ENCODE measurements around the gene NBEA. TPM values are rescaled to one million over a fixed set of nuclear protein-coding genes. Genes with fewer than 3 reads are reported as not detected.

NBEA gene
- total and polyA plus RNA-seq, 8 donors: 1.6 to 36.0 (median 7.7) TPM

GRCh38 chr13:35694549-35695447 is 752.7 kb downstream of the NBEA start:
- DNase-seq: no peak
- Histone ChIP-seq H3K27me3 (no peaks in the 10 kb centered on the region), H3K9me3 (no peaks in the 10 kb centered on the region), H3K36me3 (no peaks in the 10 kb centered on the region), H3K4me1 (peaks cover 0 to 10% (median 4%) of the 10 kb centered on the region in 4 donors), H3K4me3 (no peak overlapping the region), H3K27ac (no peak overlapping the region)
- no peak for TF ChIP-seq POLR2AphosphoS5 (IDR thresholded peaks at IDR 0.05)
- no peak for TF ChIP-seq POLR2A (IDR thresholded peaks at IDR 0.05)
- TF ChIP-seq EP300 (IDR thresholded peaks at IDR 0.05): no peak
- TF ChIP-seq CTCF (IDR thresholded peaks at IDR 0.05): no peak
- 72 to 86% (median 79%) methylated on average over 21 to 26 of the region's 26 CpGs for WGBS, 5 donors
- intact Hi-C loops (cut with DNase I; ENCODE audit: low total_unique reads): no loop called here

GRCh38 chr13:35695448-35695770 is 753.3 kb downstream of the NBEA start:
- H3K4me1 ChIP-seq: peaks cover 0 to 16% (median 7%) of the 10 kb centered on the region in 4 donors
- H3K4me3 ChIP-seq: no peak overlapping the region
- no peaks in the 10 kb centered on the region for H3K27me3 ChIP-seq
- no peak overlapping the region for H3K27ac ChIP-seq
- no peak for DNase-seq
- H3K36me3 ChIP-seq: no peaks in the 10 kb centered on the region
- H3K9me3 ChIP-seq: no peaks in the 10 kb centered on the region
- TF ChIP-seq POLR2A (IDR thresholded peaks at IDR 0.05): no peak
- no peak for TF ChIP-seq CTCF (IDR thresholded peaks at IDR 0.05)
- TF ChIP-seq POLR2AphosphoS5 (IDR thresholded peaks at IDR 0.05): no peak
- no peak for TF ChIP-seq EP300 (IDR thresholded peaks at IDR 0.05)
- WGBS, 5 donors: 75 to 83% (median 79%) methylated on average over 6 to 15 of the region's 15 CpGs
- intact Hi-C loops (cut with DNase I; ENCODE audit: low total_unique reads): no loop called here

- TF ChIP-seq CTCF (IDR thresholded peaks at IDR 0.05): no peak
- no peak for TF ChIP-seq POLR2AphosphoS5 (IDR thresholded peaks at IDR 0.05)
- TF ChIP-seq EP300 (IDR thresholded peaks at IDR 0.05): no peak
- TF ChIP-seq POLR2A (IDR thresholded peaks at IDR 0.05): no peak
These were observed 755.2 kb downstream of the NBEA start for GRCh38 chr13:35697186-35697730.

GRCh38 chr13:35698911-35699576 is 757.0 kb downstream of the NBEA start:
- Histone ChIP-seq H3K27me3 (no peaks in the 10 kb centered on the region), H3K4me3 (no peak overlapping the region), H3K27ac (peak overlapping the region in 1 of 5 donors; percentile 32), H3K4me1 (peaks cover 0 to 22% (median 8%) of the 10 kb centered on the region in 4 donors), H3K9me3 (no peaks in the 10 kb centered on the region), H3K36me3 (no peaks in the 10 kb centered on the region)
- DNase-seq: peak in 1 of 2 donors; percentile 37
- intact Hi-C loops (cut with DNase I; ENCODE audit: low total_unique reads): no loop called here
- WGBS, 5 donors: 60 to 75% (median 69%) methylated on average over 11 of the region's 11 CpGs
- no peak for TF ChIP-seq POLR2AphosphoS5 (IDR thresholded peaks at IDR 0.05)
- TF ChIP-seq EP300 (IDR thresholded peaks at IDR 0.05): no peak
- no peak for TF ChIP-seq POLR2A (IDR thresholded peaks at IDR 0.05)
- no peak for TF ChIP-seq CTCF (IDR thresholded peaks at IDR 0.05)

More at GRCh38 chr13:35697186-35697730, 755.2 kb downstream of the NBEA start:
- Histone ChIP-seq H3K4me1 (peaks cover 0 to 22% (median 8%) of the 10 kb centered on the region in 4 donors), H3K27ac (no peak overlapping the region), H3K9me3 (no peaks in the 10 kb centered on the region), H3K4me3 (no peak overlapping the region), H3K36me3 (no peaks in the 10 kb centered on the region), H3K27me3 (no peaks in the 10 kb centered on the region)
- 40 to 65% (median 45%) methylated on average over 6 to 7 of the region's 7 CpGs for WGBS, 5 donors
- DNase-seq: no peak
- intact Hi-C loops (cut with DNase I; ENCODE audit: low total_unique reads): no loop called here

Measured in stomach (tissue), 9 donors.